HepG2 (cell line): ENCODE measurements around the gene CDK14. TPM values are rescaled to one million over a fixed set of nuclear protein-coding genes. Genes with fewer than 3 reads are reported as not detected.

Source experiments
- ATAC-seq: fragments of 200-7000 bp; cut with Tn5 transposase; 3 replicates; pipeline ENCODE4 v1.9.1; 2020; ENCODE audit warnings: mild to moderate bottlenecking, moderate library complexity
- BruUV-seq: library from RNA; stranded (reverse); fragments of 400-500 nt; replicated peaks from 2 replicates; lab custom pipeline; 2021; lab: Mats Ljungman, UMichigan
- CTCF ChIA-PET: fragments of 300-600 bp; formaldehyde crosslinking; extraction: SDS; loops from one replicate; lab custom pipeline; 2021; ENCODE audit warnings: low total read pairs, inconsistent platforms, low intra/inter-chr PET ratio; lab: Yijun Ruan, JAX
- POLR2A ChIA-PET: fragments of 350-600 bp; sonication (Branson Sonifier 250); formaldehyde crosslinking; loops from one replicate; lab custom pipeline; 2020; ENCODE audit warnings: antibody characterized with exemption, inconsistent platforms; lab: Yijun Ruan, JAX
- DNase-seq: peaks from one replicate; pipeline ENCODE4 v3.0.0-alpha.2; 2015; ENCODE audit warnings: low spot score
- FAIRE-seq: peaks from 3 replicates; lab custom pipeline; 2011; peaks lifted over from hg19 to GRCh38; lab: Jason Lieb, UNC
- H2AFZ ChIP-seq: one replicate; pipeline ENCODE4 v1.6.1; 2011; ENCODE audit warnings: low read length, inconsistent platforms
- H3K27ac ChIP-seq: fragments of 300-600 bp; 3 replicates; pipeline ENCODE4 v1.8.0; 2011; ENCODE audit warnings: mixed run types, mild to moderate bottlenecking, mixed read lengths, low read length, inconsistent platforms; ENCODE audit not compliant: insufficient read depth; ENCODE audit errors: extremely low read length
- H3K27me3 ChIP-seq, 2 experiments: fragments of 200-600 bp in 1 of 2; 2 replicates in 1 of 2; 3 replicates in 1 of 2; pipeline versions ENCODE4 v1.6.0 to v1.8.0; 2011; ENCODE audit warnings: low read length in 2 of 2, mild to moderate bottlenecking in 2 of 2, moderate library complexity in 2 of 2, inconsistent platforms in 1 of 2; ENCODE audit not compliant: insufficient read depth in 2 of 2, control insufficient read depth in 1 of 2
- H3K36me3 ChIP-seq, 2 experiments: fragments of 200-600 bp in 1 of 2; replicated peaks in 1 of 2; 2 replicates in 1 of 2; 3 replicates in 1 of 2; pipeline versions ENCODE4 v1.5.1 to v1.8.0; 2011; ENCODE audit warnings: low read length in 2 of 2, inconsistent platforms in 1 of 2; ENCODE audit not compliant: insufficient read depth in 2 of 2, control insufficient read depth in 1 of 2
- H3K4me1 ChIP-seq: 2 replicates; pipeline ENCODE4 v1.5.1; 2012; ENCODE audit warnings: low read length, inconsistent platforms; ENCODE audit not compliant: insufficient read depth
- H3K4me2 ChIP-seq: 2 replicates; pipeline ENCODE4 v1.6.0; 2011; ENCODE audit warnings: low read depth, low read length, inconsistent platforms
- H3K4me3 ChIP-seq, 3 experiments: fragments of 200-600 bp in 1 of 3; sonication (generic), shearing (Covaris generic) in 1 of 3; replicated peaks in 1 of 3; 2 replicates each; pipeline ENCODE4 v1.5.1; 2011 to 2016; ENCODE audit warnings: low read length in 3 of 3, inconsistent platforms in 2 of 3, low read depth in 2 of 3, mild to moderate bottlenecking in 2 of 3, control low read depth in 1 of 3, mixed read lengths in 1 of 3; ENCODE audit not compliant: insufficient read depth in 1 of 3
- H3K79me2 ChIP-seq: one replicate; pipeline ENCODE4 v1.6.1; 2011; ENCODE audit warnings: low read length, inconsistent platforms; ENCODE audit not compliant: insufficient read depth
- H3K9ac ChIP-seq: 2 replicates; pipeline ENCODE4 v1.6.0; 2011; ENCODE audit warnings: mild to moderate bottlenecking, low read depth, low read length, inconsistent platforms; ENCODE audit not compliant: insufficient read depth
- H3K9me3 ChIP-seq: 2 replicates; pipeline ENCODE4 v1.5.1; 2012; ENCODE audit warnings: mild to moderate bottlenecking, low read length
- H4K20me1 ChIP-seq: 2 replicates; pipeline ENCODE4 v1.6.0; 2011; ENCODE audit warnings: inconsistent platforms, mild to moderate bottlenecking, low read length, moderate library complexity; ENCODE audit not compliant: insufficient read depth
- BCLAF1 ChIP-seq: fragments of 450-650 bp; IDR thresholded peaks from 2 replicates; pipeline ENCODE4 v1.6.1; 2017; ENCODE audit warnings: mild to moderate bottlenecking
- BRD4 ChIP-seq: sonication (generic); formaldehyde crosslinking; IDR thresholded peaks from 2 replicates; pipeline ENCODE4 v1.4.0; 2020; ENCODE audit warnings: missing genetic modification reagents
- CBX1 ChIP-seq: IDR thresholded peaks from one replicate; pipeline ENCODE4 v1.6.1; 2016; ENCODE audit warnings: antibody characterized with exemption, low read depth
- NFE2L2 ChIP-seq: fragments of 150-350 bp; IDR thresholded peaks from 2 replicates; pipeline ENCODE4 v1.6.1; 2014; ENCODE audit warnings: low read length
- REPIN1 ChIP-seq: sonication (generic); formaldehyde crosslinking; IDR thresholded peaks from 2 replicates; pipeline ENCODE4 v1.8.0; 2022; ENCODE audit warnings: missing genetic modification reagents, low read depth, mild to moderate bottlenecking, borderline replicate concordance
- SIN3A ChIP-seq: IDR thresholded peaks from 2 replicates; pipeline ENCODE4 v1.6.1; 2011; ENCODE audit warnings: low read depth, mild to moderate bottlenecking, control low read depth, low read length, borderline replicate concordance
- ZNF496 ChIP-seq: sonication (generic); formaldehyde crosslinking; IDR thresholded peaks from 2 replicates; pipeline ENCODE4 v1.8.1; 2023; ENCODE audit warnings: mild to moderate bottlenecking, moderate library complexity, missing genetic modification reagents; ENCODE audit not compliant: insufficient replicate concordance
- ZNF589 ChIP-seq: sonication (generic); formaldehyde crosslinking; conservative IDR thresholded peaks from 2 replicates; pipeline ENCODE4 v1.8.0; 2022; ENCODE audit warnings: mild to moderate bottlenecking, moderate library complexity, missing genetic modification reagents
- ZNF619 ChIP-seq: sonication (generic); formaldehyde crosslinking; IDR thresholded peaks from 2 replicates; pipeline ENCODE4 v1.4.0; 2020; ENCODE audit warnings: mild to moderate bottlenecking, missing genetic modification reagents
- ZNF839 ChIP-seq: sonication (generic); formaldehyde crosslinking; IDR thresholded peaks from 2 replicates; pipeline ENCODE4 v1.4.0; 2020; ENCODE audit warnings: missing genetic modification reagents, mild to moderate bottlenecking, borderline replicate concordance
- whole genome bisulfite sequencing: methylation state at CpG from one replicate; pipeline ENCODE4 v1.1.6; 2017; ENCODE audit warnings: low lambda C conversion rate; 5-methylcytosine and 5-hydroxymethylcytosine counted together
- in situ Hi-C: cut with HindIII; loops from 2 replicates; pipeline ENCODE4 v1.10.0; 2017; ENCODE audit warnings: low pct_unique_long_range_greater_than_20kb; ENCODE audit not compliant: extremely low pct_ligation_motif_present
- intact Hi-C: fragments of 100-400 bp; cut with micrococcal nuclease; formaldehyde crosslinking; loops from one replicate; pipeline ENCODE4 v1.10.0; 2022; ENCODE audit not compliant: unreplicated experiment
- polyA plus RNA-seq, 8 experiments: library from polyadenylated mRNA; depleted of rRNA in 3 of 8; stranded (reverse) in 7 of 8; unstranded in 1 of 8; fragments of >200 nt; fragmentation: Illumina TruSeq in 4 of 8; extraction: Trizol in 4 of 8; gene quantifications; 2 replicates each; pipeline versions ENCODE4 v1.2.1 to v1.2.3, GENCODE V29; 2011 to 2016; ENCODE audit warnings: low read depth in 4 of 8, missing spikeins in 1 of 8, mixed read lengths in 1 of 8; ENCODE audit not compliant: insufficient read depth in 1 of 8
- total RNA-seq, 5 experiments: library from RNA; depleted of rRNA; stranded (reverse); fragments of >200 nt; fragmentation: Illumina TruSeq; extraction: Trizol; gene quantifications; 2 replicates each; pipeline ENCODE4 v1.2.3, GENCODE V29; 2016; ENCODE audit warnings: low read depth in 1 of 5

The CDK14 gene
- total and polyA plus RNA-seq, 2 of the 13 experiments (the other 11 are each of a cell fraction or from before 2014, with no cell fraction given) = 0.26 to 0.71 TPM

DNA sequence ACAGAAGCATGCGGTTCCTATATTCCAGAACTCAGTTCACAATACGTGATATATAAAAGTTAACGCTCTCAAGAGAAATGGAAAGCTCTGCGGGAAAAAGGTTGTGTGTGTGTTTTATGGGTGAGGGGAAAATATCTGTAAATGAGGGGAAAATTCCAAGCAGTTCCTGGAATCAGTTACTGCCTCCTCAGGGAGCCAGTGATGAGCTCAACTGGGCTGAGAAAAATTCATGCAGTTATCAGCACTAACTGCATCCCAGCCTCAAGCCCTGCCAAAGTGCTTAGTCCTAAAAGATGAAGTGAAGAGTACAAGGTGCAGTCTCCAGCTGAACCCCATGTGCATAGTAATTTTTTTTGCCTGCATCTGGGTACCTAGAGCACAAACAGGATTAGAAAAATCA lies 191.9 kb downstream of the CDK14 start:
- Histone ChIP-seq H3K27ac (no peak overlapping the region), H3K4me3 (no peak overlapping the region), H3K9ac (no peak overlapping the region), H3K79me2 (no peaks in the 10 kb centered on the region), H2AFZ (no peak overlapping the region), H3K9me3 (no peaks in the 10 kb centered on the region), H3K27me3 (no peaks in the 10 kb centered on the region), H3K4me2 (no peak overlapping the region), H3K4me1 (no peaks in the 10 kb centered on the region), H4K20me1 (no peaks in the 10 kb centered on the region), H3K36me3 (no peaks in the 10 kb centered on the region)
- ATAC-seq = no peak
- ChIA-PET POLR2A (no interaction called here), CTCF (no interaction called here)
- TF ChIP-seq ZNF496 (CRISPR knock-in tag) (no peak), CBX1 (no peak), ZNF619 (no peak), REPIN1 (CRISPR knock-in tag) (no peak), BRD4 (CRISPR knock-in tag) (no peak), ZNF839 (CRISPR knock-in tag) (no peak), NFE2L2 (no peak)
- 78% methylated on average over 4 of the region's 4 CpGs for WGBS
- in situ Hi-C loops (no loop called here), intact Hi-C loops (no loop called here)
- no TSS peak for BruUV-seq
- no peak for FAIRE-seq
- no peak for DNase-seq

- ATAC-seq (no peak), DNase-seq (no peak), FAIRE-seq (no peak)
- POLR2A ChIA-PET = no interaction called here
- Histone ChIP-seq H3K9ac (no peak overlapping the region), H3K79me2 (no peaks in the 10 kb centered on the region), H3K27ac (no peak overlapping the region), H4K20me1 (no peaks in the 10 kb centered on the region), H3K4me1 (no peaks in the 10 kb centered on the region), H3K27me3 (no peaks in the 10 kb centered on the region), H3K9me3 (peaks cover 6% of the 10 kb centered on the region; the same call in 1 of the 2 replicates), H3K4me2 (no peak overlapping the region), H3K36me3 (no peaks in the 10 kb centered on the region), H2AFZ (no peak overlapping the region), H3K4me3 (no peak overlapping the region)
- in situ Hi-C loops (no loop called here), intact Hi-C loops (no loop called here)
- BruUV-seq = no TSS peak
- 85% methylated on average over 1 of the region's 1 CpG for WGBS
- CTCF ChIA-PET = no interaction called here
- no peak for TF ChIP-seq SIN3A
- TF ChIP-seq BCLAF1 = no peak
- no peak for TF ChIP-seq ZNF589 (CRISPR knock-in tag)
Observed at GRCh38 chr7:90789736-90790306, 193.7 kb downstream of the CDK14 start.
